GM23338 (cell line): ENCODE results near the gene NECTIN1. TPM values are rescaled to one million over a fixed set of nuclear protein-coding genes. Genes with fewer than 3 reads are reported as not detected.

Experiments
- CTCF ChIP-seq, 2 experiments: fragments of 200-600 bp in 1 of 2; sonication (generic) in 1 of 2; conservative IDR thresholded peaks; 2 replicates each; pipeline versions ENCODE4 v1.5.1 to v1.6.1; 2016 to 2017; ENCODE audit warnings: antibody characterized with exemption in 2 of 2, low read depth in 2 of 2, mild to moderate bottlenecking in 2 of 2, moderate library complexity in 1 of 2
- ETS1 ChIP-seq: IDR thresholded peaks from 2 replicates; pipeline ENCODE4 v1.6.1; 2016; ENCODE audit warnings: antibody characterized with exemption
- EZH2phosphoT487 ChIP-seq: fragments of 200-600 bp; sonication (generic); IDR thresholded peaks from one replicate; pipeline ENCODE4 v1.8.1; 2018; ENCODE audit warnings: antibody characterized with exemption; ENCODE audit not compliant: unreplicated experiment
- NANOG ChIP-seq: IDR thresholded peaks from 2 replicates; pipeline ENCODE4 v1.6.1; 2016; ENCODE audit warnings: antibody characterized with exemption, borderline replicate concordance
- POLR2AphosphoS5 ChIP-seq: IDR thresholded peaks from 2 replicates; pipeline ENCODE4 v1.6.1; 2016; ENCODE audit warnings: antibody characterized with exemption, low read depth
- STAT1 ChIP-seq: IDR thresholded peaks from one replicate; pipeline ENCODE4 v1.6.1; 2016; ENCODE audit warnings: antibody characterized with exemption; ENCODE audit not compliant: unreplicated experiment
- ZNF114 ChIP-seq: fragments of 250-450 bp; sonication (Bioruptor Pico); IDR thresholded peaks from 2 replicates; pipeline ENCODE4 v1.5.0; 2020; ENCODE audit warnings: mild to moderate bottlenecking, moderate library complexity
- ZNF462 ChIP-seq: fragments of 250-450 bp; sonication (Bioruptor Pico); IDR thresholded peaks from 2 replicates; pipeline ENCODE4 v1.5.0; 2020; ENCODE audit warnings: mild to moderate bottlenecking, moderate library complexity
- polyA plus RNA-seq: library from polyadenylated mRNA; unstranded; fragments of >200 nt; fragmentation: Nextera tagmentation; extraction: Ambion mirVana; gene quantifications from 2 replicates; pipeline ENCODE4 v1.2.1, GENCODE V29; 2016
- total RNA-seq: library from RNA; depleted of rRNA; stranded (reverse); fragments of >200 nt; shearing (Covaris generic); gene quantifications from 2 replicates; pipeline ENCODE4 v1.2.3, GENCODE V29; 2014

NECTIN1 gene
- total and polyA plus RNA-seq, 2 experiments from 2014 or later: 18.7 to 56.3 TPM

- TF ChIP-seq ZNF462 (CRISPR knock-in tag) (no peak), CTCF (conservative IDR thresholded peaks at IDR 0.05; ENCODE audit: low read depth in 2 of 2) (no peak), NANOG (no peak), EZH2phosphoT487 (no peak), ETS1 (no peak), STAT1 (no peak), ZNF114 (CRISPR knock-in tag) (no peak), POLR2AphosphoS5 (no peak)
Observed at GRCh38 chr11:119664063-119664572, 64.9 kb downstream of the NECTIN1 start (continued).
